Measurements from ENCODE around the gene GK.
"Not testable (repeated sequence)": the region's sequence is repeated elsewhere in the genome, so short reads cannot be mapped to it uniquely, and the experiment has no call there.

GK gene

DNA sequence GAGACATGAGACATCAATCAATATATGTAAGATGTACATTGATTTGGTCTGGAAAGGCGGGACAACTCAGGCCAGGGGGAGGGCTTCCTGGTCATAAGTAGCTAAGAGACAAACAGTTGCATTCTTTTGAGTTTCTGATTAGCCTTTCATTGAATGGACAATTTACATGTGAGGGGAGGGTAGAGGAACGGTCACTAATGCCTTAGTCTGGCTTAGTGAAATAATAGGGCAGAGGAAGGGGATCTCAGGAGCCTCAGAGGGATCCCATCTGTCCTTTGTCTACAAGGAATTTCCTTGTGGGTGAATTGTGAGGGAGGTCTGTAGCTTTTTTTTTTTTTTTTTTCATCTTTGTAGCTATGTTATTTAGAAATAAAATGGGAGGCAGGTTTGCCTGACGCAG lies 88.3 kb downstream of the GK start:
- TF ChIP-seq, protein P1, sequence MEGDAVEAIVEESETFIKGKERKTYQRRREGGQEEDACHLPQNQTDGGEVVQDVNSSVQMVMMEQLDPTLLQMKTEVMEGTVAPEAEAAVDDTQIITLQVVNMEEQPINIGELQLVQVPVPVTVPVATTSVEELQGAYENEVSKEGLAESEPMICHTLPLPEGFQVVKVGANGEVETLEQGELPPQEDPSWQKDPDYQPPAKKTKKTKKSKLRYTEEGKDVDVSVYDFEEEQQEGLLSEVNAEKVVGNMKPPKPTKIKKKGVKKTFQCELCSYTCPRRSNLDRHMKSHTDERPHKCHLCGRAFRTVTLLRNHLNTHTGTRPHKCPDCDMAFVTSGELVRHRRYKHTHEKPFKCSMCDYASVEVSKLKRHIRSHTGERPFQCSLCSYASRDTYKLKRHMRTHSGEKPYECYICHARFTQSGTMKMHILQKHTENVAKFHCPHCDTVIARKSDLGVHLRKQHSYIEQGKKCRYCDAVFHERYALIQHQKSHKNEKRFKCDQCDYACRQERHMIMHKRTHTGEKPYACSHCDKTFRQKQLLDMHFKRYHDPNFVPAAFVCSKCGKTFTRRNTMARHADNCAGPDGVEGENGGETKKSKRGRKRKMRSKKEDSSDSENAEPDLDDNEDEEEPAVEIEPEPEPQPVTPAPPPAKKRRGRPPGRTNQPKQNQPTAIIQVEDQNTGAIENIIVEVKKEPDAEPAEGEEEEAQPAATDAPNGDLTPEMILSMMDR (IDR thresholded peaks at IDR 0.05; ENCODE audit: low read depth, low read length): no peak
- H3K4me3 ChIP-seq (ENCODE audit: low read depth, low read length): no peak overlapping the region

DNA sequence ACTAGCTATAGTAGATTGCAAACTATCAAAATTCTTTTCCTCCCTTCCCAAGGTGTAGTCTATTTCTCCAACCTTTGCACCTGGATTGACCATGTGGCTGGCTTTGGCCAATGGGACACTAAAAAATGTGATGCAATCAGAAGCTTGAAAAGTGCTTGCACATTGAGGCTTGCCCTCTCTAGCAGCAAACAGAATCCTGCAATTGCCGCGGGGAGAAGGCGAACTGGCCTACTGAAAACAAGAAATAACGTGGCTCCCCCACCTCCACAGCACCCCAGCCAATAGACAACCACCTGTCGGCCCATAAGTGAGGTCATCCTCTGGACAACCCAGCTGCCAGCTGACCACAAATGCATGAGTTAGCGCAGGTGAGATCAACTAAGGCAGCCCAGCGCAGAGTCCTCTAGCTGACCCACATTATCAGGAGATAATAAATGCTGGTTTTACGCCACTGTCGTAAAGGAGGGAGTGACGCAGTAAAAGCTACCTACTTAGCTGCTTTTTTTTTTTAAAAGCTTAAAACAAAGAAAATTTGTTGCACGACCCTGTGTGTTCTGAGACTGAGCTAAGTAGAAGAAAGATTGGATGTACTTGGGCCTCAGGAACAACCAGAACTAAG lies 95.2 kb downstream of the GK start:
- TF ChIP-seq, protein P1 (IDR thresholded peaks at IDR 0.05; ENCODE audit: low read depth, low read length): no peak
- no peak overlapping the region for H3K4me3 ChIP-seq (ENCODE audit: low read depth, low read length)

DNA sequence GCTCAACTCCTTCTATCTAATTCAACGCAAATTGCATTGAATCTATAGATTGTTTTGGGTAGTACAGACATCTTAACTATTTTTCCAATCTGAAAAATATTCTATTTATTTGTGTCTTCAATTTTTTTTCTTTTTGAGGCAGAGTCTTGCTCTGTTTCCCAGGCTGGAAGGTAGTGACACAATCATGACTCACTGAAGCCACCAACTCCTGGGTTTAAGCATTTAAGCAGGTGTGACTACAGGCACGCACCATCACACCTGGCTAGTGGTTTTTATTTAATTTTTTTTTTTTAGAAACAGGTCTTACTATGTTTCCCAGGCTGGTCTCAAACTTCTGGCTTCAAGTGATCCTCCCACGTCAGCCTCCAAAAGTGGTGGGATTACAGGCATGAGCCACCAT lies 98.3 kb downstream of the GK start:
- no peak overlapping the region for H3K4me3 ChIP-seq (ENCODE audit: low read depth, low read length)
- TF ChIP-seq, protein P1 (IDR thresholded peaks at IDR 0.05; ENCODE audit: low read depth, low read length): no peak

DNA sequence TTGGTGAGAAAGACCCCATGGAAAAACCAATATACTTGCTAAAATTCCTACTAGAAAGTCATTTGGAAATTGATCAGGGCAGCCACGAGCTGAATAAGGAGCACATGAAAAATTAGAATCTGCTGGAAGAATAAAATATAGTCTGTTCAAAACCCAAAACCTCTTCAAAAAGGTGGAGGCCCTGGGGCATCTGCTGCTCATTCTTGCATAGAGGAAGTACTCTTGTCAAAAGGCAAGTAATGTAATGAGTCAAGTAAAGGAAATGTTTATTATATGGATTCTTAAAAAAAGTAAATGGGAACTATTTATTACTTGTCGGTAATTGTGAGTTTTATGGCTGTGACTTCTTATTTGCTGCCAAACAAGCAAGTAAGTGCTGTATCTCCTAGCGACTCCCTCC lies 109.5 kb downstream of the GK start:
- TF ChIP-seq, protein P1 (IDR thresholded peaks at IDR 0.05; ENCODE audit: low read depth, low read length): no peak
- H3K4me3 ChIP-seq (ENCODE audit: low read depth, low read length): no peak overlapping the region

GRCh38 chrX:30773764-30774163 lies 120.5 kb downstream of the GK start:
- H3K4me3 ChIP-seq (ENCODE audit: low read depth, low read length): not testable (repeated sequence)

DNA sequence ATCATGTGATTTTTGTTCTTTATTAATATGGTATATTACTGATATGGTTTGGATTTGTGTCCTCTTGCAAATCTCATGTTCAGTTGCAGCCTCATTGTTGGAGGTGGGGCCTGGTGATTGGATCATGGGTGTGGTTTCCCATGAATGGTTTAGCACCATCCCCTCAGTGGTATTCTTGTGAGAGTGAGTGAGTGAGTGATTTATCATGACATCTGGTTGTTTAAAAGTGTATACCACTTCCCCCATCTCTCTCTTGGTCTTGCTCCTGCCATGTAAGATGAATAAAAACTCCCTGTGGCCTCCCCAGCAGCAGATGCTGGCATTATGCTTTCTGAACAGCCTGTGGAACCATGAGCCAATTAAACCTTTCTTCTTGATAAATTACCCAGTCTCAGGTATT lies 124.4 kb downstream of the GK start:
- no peak overlapping the region for H3K4me3 ChIP-seq (ENCODE audit: low read depth, low read length)
- TF ChIP-seq, protein P1 (IDR thresholded peaks at IDR 0.05; ENCODE audit: low read depth, low read length): no peak

GRCh38 chrX:30779453-30780030 lies 126.3 kb downstream of the GK start:
- TF ChIP-seq, protein P1 (IDR thresholded peaks at IDR 0.05; ENCODE audit: low read depth, low read length): no peak
- H3K4me3 ChIP-seq (ENCODE audit: low read depth, low read length): no peak overlapping the region
